Adipocyte (in vitro differentiated cells): ENCODE measurements around the gene DGKB.

Experiments
- DNase-seq: peaks from one replicate; pipeline ENCODE4 v3.0.0-alpha.2; 2015; ENCODE audit warnings: low read depth
- H3K27me3 ChIP-seq: replicated peaks from 2 replicates; pipeline ENCODE4 v1.7.0; 2013; ENCODE audit warnings: mild to moderate bottlenecking, low read length, moderate library complexity; ENCODE audit not compliant: control insufficient read depth, insufficient read depth
- H3K36me3 ChIP-seq: 2 replicates; pipeline ENCODE4 v1.7.0; 2013; ENCODE audit warnings: low read length, mild to moderate bottlenecking, moderate library complexity; ENCODE audit not compliant: control insufficient read depth, insufficient read depth, severe bottlenecking
- H3K4me1 ChIP-seq: 2 replicates; pipeline ENCODE4 v1.7.0; 2013; ENCODE audit warnings: mild to moderate bottlenecking, low read length, moderate library complexity; ENCODE audit not compliant: control insufficient read depth, insufficient read depth
- H3K4me3 ChIP-seq: 2 replicates; pipeline ENCODE4 v1.7.0; 2013; ENCODE audit warnings: mild to moderate bottlenecking, low read length, moderate library complexity
- H3K9ac ChIP-seq: 2 replicates; pipeline ENCODE4 v1.7.0; 2013; ENCODE audit warnings: mild to moderate bottlenecking, low read length, moderate library complexity
- H3K9me3 ChIP-seq: 2 replicates; pipeline ENCODE4 v1.7.0; 2013; ENCODE audit warnings: mild to moderate bottlenecking, low read length, moderate library complexity; ENCODE audit not compliant: control insufficient read depth

Gene DGKB

GRCh38 chr7:14754631-14755030 lies 147.9 kb downstream of the DGKB start:
- Histone ChIP-seq H3K27me3 (no peaks in the 10 kb centered on the region), H3K9me3 (no peaks in the 10 kb centered on the region), H3K36me3 (no peaks in the 10 kb centered on the region), H3K4me3 (no peak overlapping the region), H3K4me1 (no peaks in the 10 kb centered on the region), H3K9ac (no peak overlapping the region)
- DNase-seq = peak; percentile 25

- no peaks in the 10 kb centered on the region for H3K27me3 ChIP-seq
- peaks cover 6% of the 10 kb centered on the region for H3K4me1 ChIP-seq
- H3K36me3 ChIP-seq = no peaks in the 10 kb centered on the region
- DNase-seq = no peak
- H3K9ac ChIP-seq = no peak overlapping the region
- H3K4me3 ChIP-seq = no peak overlapping the region
- no peaks in the 10 kb centered on the region for H3K9me3 ChIP-seq
Measured at GRCh38 chr7:14752301-14752700, 150.2 kb downstream of the DGKB start.

- no peak for DNase-seq
- Histone ChIP-seq H3K4me3 (no peak overlapping the region), H3K9me3 (no peaks in the 10 kb centered on the region), H3K9ac (no peak overlapping the region), H3K36me3 (no peaks in the 10 kb centered on the region), H3K27me3 (no peaks in the 10 kb centered on the region), H3K4me1 (peaks cover 6% of the 10 kb centered on the region)
Measured at GRCh38 chr7:14751461-14751860, 151.1 kb downstream of the DGKB start.

- Histone ChIP-seq H3K27me3 (no peaks in the 10 kb centered on the region), H3K36me3 (no peaks in the 10 kb centered on the region), H3K9me3 (peaks cover 10% of the 10 kb centered on the region), H3K4me1 (peaks cover 6% of the 10 kb centered on the region), H3K4me3 (no peak overlapping the region), H3K9ac (no peak overlapping the region)
- DNase-seq = peak; percentile 35
Measured at GRCh38 chr7:14748461-14748860, 154.1 kb downstream of the DGKB start.

- H3K9me3 ChIP-seq = peaks cover 18% of the 10 kb centered on the region
- H3K27me3 ChIP-seq = no peaks in the 10 kb centered on the region
- H3K9ac ChIP-seq = no peak overlapping the region
- peaks cover 6% of the 10 kb centered on the region for H3K4me1 ChIP-seq
- no peaks in the 10 kb centered on the region for H3K36me3 ChIP-seq
- DNase-seq = no peak
- no peak overlapping the region for H3K4me3 ChIP-seq
Measured at GRCh38 chr7:14747701-14748100, 154.8 kb downstream of the DGKB start.

GRCh38 chr7:14745076-14745475 lies 157.5 kb downstream of the DGKB start:
- Histone ChIP-seq H3K36me3 (no peaks in the 10 kb centered on the region), H3K9ac (no peak overlapping the region), H3K9me3 (peaks cover 34% of the 10 kb centered on the region), H3K4me3 (no peak overlapping the region), H3K27me3 (no peaks in the 10 kb centered on the region), H3K4me1 (peaks cover 6% of the 10 kb centered on the region)
- DNase-seq = no peak

- Histone ChIP-seq H3K9ac (no peak overlapping the region), H3K27me3 (no peaks in the 10 kb centered on the region), H3K9me3 (peaks cover 34% of the 10 kb centered on the region), H3K36me3 (no peaks in the 10 kb centered on the region), H3K4me1 (no peaks in the 10 kb centered on the region), H3K4me3 (no peak overlapping the region)
- no peak for DNase-seq
Measured at GRCh38 chr7:14740606-14741005, 161.9 kb downstream of the DGKB start.

- DNase-seq = no peak
- Histone ChIP-seq H3K36me3 (no peaks in the 10 kb centered on the region), H3K4me3 (no peak overlapping the region), H3K9me3 (peaks cover 34% of the 10 kb centered on the region), H3K4me1 (no peaks in the 10 kb centered on the region), H3K9ac (no peak overlapping the region), H3K27me3 (no peaks in the 10 kb centered on the region)
Measured at GRCh38 chr7:14739841-14740185, 162.7 kb downstream of the DGKB start.

- Histone ChIP-seq H3K9ac (no peak overlapping the region), H3K4me1 (no peaks in the 10 kb centered on the region), H3K9me3 (peaks cover 31% of the 10 kb centered on the region), H3K4me3 (no peak overlapping the region), H3K36me3 (no peaks in the 10 kb centered on the region), H3K27me3 (no peaks in the 10 kb centered on the region)
- peak; percentile 25 for DNase-seq
Measured at GRCh38 chr7:14739168-14739840, 163.2 kb downstream of the DGKB start.

GRCh38 chr7:14738086-14738485 lies 164.5 kb downstream of the DGKB start:
- Histone ChIP-seq H3K9me3 (peaks cover 20% of the 10 kb centered on the region), H3K4me3 (no peak overlapping the region), H3K9ac (no peak overlapping the region), H3K4me1 (no peaks in the 10 kb centered on the region), H3K27me3 (no peaks in the 10 kb centered on the region), H3K36me3 (no peaks in the 10 kb centered on the region)
- DNase-seq = no peak

GRCh38 chr7:14734839-14735321 lies 167.7 kb downstream of the DGKB start:
- DNase-seq = no peak
- H3K4me3 ChIP-seq = no peak overlapping the region
- no peak overlapping the region for H3K9ac ChIP-seq

GRCh38 chr7:14720785-14721184 lies 181.8 kb downstream of the DGKB start:
- Histone ChIP-seq H3K9ac (no peak overlapping the region), H3K9me3 (no peaks in the 10 kb centered on the region), H3K4me3 (no peak overlapping the region), H3K4me1 (peaks cover 2% of the 10 kb centered on the region), H3K27me3 (no peaks in the 10 kb centered on the region), H3K36me3 (no peaks in the 10 kb centered on the region)
- no peak for DNase-seq

More at GRCh38 chr7:14734839-14735321, 167.7 kb downstream of the DGKB start:
- Histone ChIP-seq H3K9me3 (no peaks in the 10 kb centered on the region), H3K27me3 (no peaks in the 10 kb centered on the region), H3K36me3 (no peaks in the 10 kb centered on the region), H3K4me1 (no peaks in the 10 kb centered on the region)
